GM12878 (cell line): ENCODE results near the gene TMEM232. TPM values are rescaled to one million over a fixed set of nuclear protein-coding genes. Genes with fewer than 3 reads are reported as not detected.

Experiments used
- ATAC-seq: fragments of 200-7000 bp; cut with Tn5 transposase; 3 replicates; pipeline ENCODE4 v1.9.1; 2020; ENCODE audit warnings: mild to moderate bottlenecking, moderate library complexity
- BruUV-seq: library from RNA; stranded (reverse); fragments of 400-500 nt; replicated peaks from 2 replicates; lab custom pipeline; 2021; lab: Mats Ljungman, UMichigan
- CTCF ChIA-PET: fragments of 300-600 bp; sonication (Branson Sonifier 250); formaldehyde crosslinking; extraction: SDS; loops from one replicate; lab custom pipeline; 2021; ENCODE audit warnings: inconsistent platforms; lab: Yijun Ruan, JAX
- POLR2A ChIA-PET: fragments of 350-600 bp; formaldehyde crosslinking; extraction: SDS; loops from one replicate; lab custom pipeline; 2021; ENCODE audit warnings: inconsistent platforms; lab: Charles Lee
- RAD21 ChIA-PET: fragments of 300-600 bp; sonication (Branson Sonifier 250); formaldehyde crosslinking; loops from one replicate; lab custom pipeline; 2023; ENCODE audit warnings: antibody characterized with exemption; ENCODE audit not compliant: unreplicated experiment; lab: Charles Lee
- SMC1A ChIA-PET: fragments of 300-600 bp; sonication (Branson Sonifier 250); formaldehyde crosslinking; loops from one replicate; lab custom pipeline; 2023; ENCODE audit not compliant: unreplicated experiment, uncharacterized antibody; lab: Charles Lee
- DNase-seq: peaks from one replicate; pipeline ENCODE4 v3.0.0-alpha.2; 2011; ENCODE audit warnings: low read depth, low spot score
- FAIRE-seq: peaks from 3 replicates; lab custom pipeline; 2011; peaks lifted over from hg19 to GRCh38; lab: Jason Lieb, UNC
- H2AFZ ChIP-seq: 2 replicates; pipeline ENCODE4 v1.6.0; 2011; ENCODE audit warnings: low read depth, low read length, control low read depth; ENCODE audit not compliant: control insufficient read depth
- H3K27ac ChIP-seq: 2 replicates; pipeline ENCODE4 v1.5.1; 2011; ENCODE audit warnings: control low read depth; ENCODE audit not compliant: control insufficient read depth, insufficient read depth
- H3K27me3 ChIP-seq, 2 experiments: replicated peaks in 1 of 2; 2 replicates each; pipeline versions ENCODE4 v1.6.0 to v1.6.1; 2011; ENCODE audit warnings: low read length in 1 of 2; ENCODE audit not compliant: control insufficient read depth in 2 of 2, insufficient read depth in 2 of 2
- H3K36me3 ChIP-seq, 2 experiments: 2 replicates each; pipeline ENCODE4 v1.5.1; 2011; ENCODE audit warnings: low read length in 1 of 2; ENCODE audit not compliant: control insufficient read depth in 2 of 2, insufficient read depth in 2 of 2
- H3K4me1 ChIP-seq: 2 replicates; pipeline ENCODE4 v1.6.1; 2011; ENCODE audit warnings: mild to moderate bottlenecking, low read length, moderate library complexity, mixed read lengths; ENCODE audit not compliant: control insufficient read depth, insufficient read depth
- H3K4me2 ChIP-seq: 2 replicates; pipeline ENCODE4 v1.6.0; 2011; ENCODE audit warnings: control low read depth; ENCODE audit not compliant: control insufficient read depth, insufficient read depth
- H3K4me3 ChIP-seq: fragments of 200-600 bp; sonication (generic); 2 replicates; pipeline ENCODE4 v1.5.1; 2016
- H3K79me2 ChIP-seq: 2 replicates; pipeline ENCODE4 v1.6.0; 2011; ENCODE audit warnings: low read length; ENCODE audit not compliant: control insufficient read depth, insufficient read depth
- H3K9ac ChIP-seq: 2 replicates; pipeline ENCODE4 v1.8.0; 2011; ENCODE audit warnings: low read length, control low read depth, mixed read lengths; ENCODE audit not compliant: control insufficient read depth, insufficient read depth
- H3K9me3 ChIP-seq: replicated peaks from 3 replicates; pipeline ENCODE4 v1.5.1; 2011; ENCODE audit warnings: mild to moderate bottlenecking, low read length; ENCODE audit not compliant: control insufficient read depth, insufficient read depth
- H4K20me1 ChIP-seq: 2 replicates; pipeline ENCODE4 v1.6.0; 2011; ENCODE audit not compliant: control insufficient read depth, insufficient read depth
- ATF2 ChIP-seq: IDR thresholded peaks from 2 replicates; pipeline ENCODE4 v1.6.1; 2012; ENCODE audit warnings: low read length, inconsistent platforms
- ATF7 ChIP-seq: fragments of 450-650 bp; IDR thresholded peaks from 2 replicates; pipeline ENCODE4 v1.6.1; 2016; ENCODE audit warnings: low read depth, mild to moderate bottlenecking
- BACH1 ChIP-seq: fragments of 450-650 bp; IDR thresholded peaks from 2 replicates; pipeline ENCODE4 v1.6.1; 2017; ENCODE audit warnings: mild to moderate bottlenecking, borderline replicate concordance
- BHLHE40 ChIP-seq, 2 experiments: fragments of 450-650 bp in 1 of 2; IDR thresholded peaks; 2 replicates each; pipeline ENCODE4 v1.6.1; 2011 to 2017; ENCODE audit warnings: low read depth in 2 of 2, borderline replicate concordance in 1 of 2, improper control_type of control experiment in 1 of 2, low read length in 1 of 2, mild to moderate bottlenecking in 1 of 2
- CHD4 ChIP-seq: fragments of 200-600 bp; sonication (generic); IDR thresholded peaks from 2 replicates; pipeline ENCODE4 v1.6.1; 2016; ENCODE audit warnings: mild to moderate bottlenecking
- MLLT1 ChIP-seq: fragments of 450-650 bp; IDR thresholded peaks from 2 replicates; pipeline ENCODE4 v1.6.1; 2016; ENCODE audit warnings: mild to moderate bottlenecking
- NFYA ChIP-seq: IDR thresholded peaks from 2 replicates; pipeline ENCODE4 v1.6.1; 2011; ENCODE audit warnings: low read depth, mild to moderate bottlenecking, low read length, improper control_type of control experiment, borderline replicate concordance
- POLR2AphosphoS5 ChIP-seq: IDR thresholded peaks from 2 replicates; pipeline ENCODE4 v1.6.1; 2011; ENCODE audit warnings: mild to moderate bottlenecking, low read length, inconsistent platforms
- ZBTB11 ChIP-seq: fragments of 450-650 bp; formaldehyde crosslinking; IDR thresholded peaks from 2 replicates; pipeline ENCODE4 v1.5.0; 2022; ENCODE audit warnings: mild to moderate bottlenecking, missing genetic modification characterization
- ZNF384 ChIP-seq: IDR thresholded peaks from 2 replicates; pipeline ENCODE4 v1.6.1; 2012; ENCODE audit warnings: low read depth, mild to moderate bottlenecking, low read length, improper control_type of control experiment, borderline replicate concordance
- WGBS: methylation state at CpG from one replicate; pipeline ENCODE4 v1.1.6; 2016; ENCODE audit warnings: low lambda C conversion rate; ENCODE audit not compliant: insufficient replicate concordance, insufficient coverage; ENCODE audit errors: missing lambda C conversion rate; 5-methylcytosine and 5-hydroxymethylcytosine counted together
- in situ Hi-C: fragments of 300-500 bp; cut with MboI; formaldehyde crosslinking; loops from 9 replicates; pipeline ENCODE4 v1.14.3; 2018; ENCODE audit warnings: mixed read lengths
- intact Hi-C: fragments of 100-400 bp; cut with micrococcal nuclease; formaldehyde crosslinking; loops from one replicate; pipeline ENCODE4 v1.14.2; 2022; ENCODE audit not compliant: unreplicated experiment
- polyA plus RNA-seq, 11 experiments: library from polyadenylated mRNA; depleted of rRNA in 4 of 11; unstranded in 6 of 11; stranded (reverse) in 5 of 11; fragments of >200 nt; fragmentation: Nextera tagmentation in 4 of 11; fragmentation: Illumina TruSeq in 1 of 11; extraction: Ambion mirVana in 4 of 11; extraction: Trizol in 1 of 11; gene quantifications; 1 replicate in 1 of 11; 2 replicates in 10 of 11; pipeline versions ENCODE4 v1.2.1 to v1.2.3, GENCODE V29; 2011 to 2016; ENCODE audit warnings: inconsistent platforms in 2 of 11, missing spikeins in 2 of 11, low read depth in 1 of 11
- total RNA-seq, 4 experiments: library from RNA; depleted of rRNA in 3 of 4; stranded (reverse); fragments of >200 nt in 3 of 4; fragmentation: Illumina TruSeq in 1 of 4; extraction: Trizol in 1 of 4; gene quantifications; 2 replicates each; pipeline versions ENCODE4 v1.2.1 to v1.2.3, GENCODE V29; 2013 to 2021
- TF ChIP-seq, protein P1 (sequence below): IDR thresholded peaks from 2 replicates; pipeline ENCODE4 v1.6.1; 2012; ENCODE audit warnings: improper control_type of control experiment, low read depth, low read length; ENCODE audit not compliant: insufficient replicate concordance

TMEM232 gene
- total and polyA plus RNA-seq, 10 of the 15 experiments (the other 5 are each of a cell fraction or from before 2014, with no cell fraction given): 0.29 to 1.3 (median 0.91) TPM

DNA sequence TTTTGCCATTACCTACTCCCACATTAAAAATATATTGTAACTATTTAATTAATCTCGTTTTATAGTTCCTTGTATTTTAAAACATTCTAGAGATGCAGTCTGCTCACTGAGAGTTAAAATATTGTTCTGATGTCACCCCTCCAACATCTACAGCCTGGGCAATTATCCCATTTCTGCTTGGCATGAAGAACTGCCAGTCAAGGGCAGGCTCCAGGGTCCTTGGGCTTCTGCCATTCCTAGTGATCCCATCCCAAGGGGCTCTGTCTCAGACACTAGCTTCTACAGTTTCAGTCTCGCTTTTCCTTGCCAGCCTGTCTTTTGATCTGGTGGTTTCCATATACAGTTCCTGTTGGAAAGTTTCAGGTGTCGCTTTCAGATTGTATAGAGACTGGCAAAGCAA lies 287.2 kb downstream of the TMEM232 start:
- ATAC-seq: no peak
- Histone ChIP-seq H3K27ac (no peak overlapping the region), H3K4me1 (no peaks in the 10 kb centered on the region), H2AFZ (no peak overlapping the region), H3K4me3 (no peak overlapping the region), H3K9ac (no peak overlapping the region), H3K27me3 (no peaks in the 10 kb centered on the region), H4K20me1 (no peaks in the 10 kb centered on the region), H3K9me3 (no peaks in the 10 kb centered on the region), H3K79me2 (no peaks in the 10 kb centered on the region), H3K4me2 (no peak overlapping the region), H3K36me3 (no peaks in the 10 kb centered on the region)
- no peak for FAIRE-seq
- ChIA-PET CTCF (interaction anchor here (1.0 kb wide), 1 partner anchor 25 kb away, joined by 3 read pairs; no protein-coding TSS in a partner anchor), RAD21 (no interaction called here), POLR2A (no interaction called here), SMC1A (no interaction called here)
- WGBS: 4% methylated on average over 3 of the region's 3 CpGs
- in situ Hi-C loops: no loop called here
- no peak for DNase-seq
- intact Hi-C loops: no loop called here
- no TSS peak for BruUV-seq
- TF ChIP-seq MLLT1 (no peak), ZBTB11 (CRISPR knock-in tag) (no peak), POLR2AphosphoS5 (no peak), BHLHE40 (IDR thresholded peaks at IDR 0.05; ENCODE audit: borderline replicate concordance in 1 of 2, low read depth in 2 of 2, low read length in 1 of 2) (no peak), NFYA (no peak), ZNF384 (no peak), ATF7 (no peak), BACH1 (no peak), ATF2 (no peak), CHD4 (no peak)
- TF ChIP-seq, protein P1, sequence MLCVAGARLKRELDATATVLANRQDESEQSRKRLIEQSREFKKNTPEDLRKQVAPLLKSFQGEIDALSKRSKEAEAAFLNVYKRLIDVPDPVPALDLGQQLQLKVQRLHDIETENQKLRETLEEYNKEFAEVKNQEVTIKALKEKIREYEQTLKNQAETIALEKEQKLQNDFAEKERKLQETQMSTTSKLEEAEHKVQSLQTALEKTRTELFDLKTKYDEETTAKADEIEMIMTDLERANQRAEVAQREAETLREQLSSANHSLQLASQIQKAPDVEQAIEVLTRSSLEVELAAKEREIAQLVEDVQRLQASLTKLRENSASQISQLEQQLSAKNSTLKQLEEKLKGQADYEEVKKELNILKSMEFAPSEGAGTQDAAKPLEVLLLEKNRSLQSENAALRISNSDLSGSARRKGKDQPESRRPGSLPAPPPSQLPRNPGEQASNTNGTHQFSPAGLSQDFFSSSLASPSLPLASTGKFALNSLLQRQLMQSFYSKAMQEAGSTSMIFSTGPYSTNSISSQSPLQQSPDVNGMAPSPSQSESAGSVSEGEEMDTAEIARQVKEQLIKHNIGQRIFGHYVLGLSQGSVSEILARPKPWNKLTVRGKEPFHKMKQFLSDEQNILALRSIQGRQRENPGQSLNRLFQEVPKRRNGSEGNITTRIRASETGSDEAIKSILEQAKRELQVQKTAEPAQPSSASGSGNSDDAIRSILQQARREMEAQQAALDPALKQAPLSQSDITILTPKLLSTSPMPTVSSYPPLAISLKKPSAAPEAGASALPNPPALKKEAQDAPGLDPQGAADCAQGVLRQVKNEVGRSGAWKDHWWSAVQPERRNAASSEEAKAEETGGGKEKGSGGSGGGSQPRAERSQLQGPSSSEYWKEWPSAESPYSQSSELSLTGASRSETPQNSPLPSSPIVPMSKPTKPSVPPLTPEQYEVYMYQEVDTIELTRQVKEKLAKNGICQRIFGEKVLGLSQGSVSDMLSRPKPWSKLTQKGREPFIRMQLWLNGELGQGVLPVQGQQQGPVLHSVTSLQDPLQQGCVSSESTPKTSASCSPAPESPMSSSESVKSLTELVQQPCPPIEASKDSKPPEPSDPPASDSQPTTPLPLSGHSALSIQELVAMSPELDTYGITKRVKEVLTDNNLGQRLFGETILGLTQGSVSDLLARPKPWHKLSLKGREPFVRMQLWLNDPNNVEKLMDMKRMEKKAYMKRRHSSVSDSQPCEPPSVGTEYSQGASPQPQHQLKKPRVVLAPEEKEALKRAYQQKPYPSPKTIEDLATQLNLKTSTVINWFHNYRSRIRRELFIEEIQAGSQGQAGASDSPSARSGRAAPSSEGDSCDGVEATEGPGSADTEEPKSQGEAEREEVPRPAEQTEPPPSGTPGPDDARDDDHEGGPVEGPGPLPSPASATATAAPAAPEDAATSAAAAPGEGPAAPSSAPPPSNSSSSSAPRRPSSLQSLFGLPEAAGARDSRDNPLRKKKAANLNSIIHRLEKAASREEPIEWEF: no peak
